SK-N-SH (cell line): ENCODE measurements around the gene DOK3. TPM values are rescaled to one million over a fixed set of nuclear protein-coding genes. Genes with fewer than 3 reads are reported as not detected.

ENCODE experiments used
- CTCF ChIA-PET: fragments of 300-600, 350-600 bp; formaldehyde crosslinking; extraction: SDS; loops from one replicate; lab custom pipeline; 2021; lab: Yijun Ruan, JAX
- POLR2A ChIA-PET: fragments of 350-600 bp; sonication (Branson Sonifier 250); formaldehyde crosslinking; extraction: SDS; loops from one replicate; lab custom pipeline; 2020; ENCODE audit warnings: antibody characterized with exemption, inconsistent platforms; lab: Yijun Ruan, JAX
- DNase-seq: peaks from one replicate; pipeline ENCODE4 v3.0.0; 2012
- H2AFZ ChIP-seq: fragments of 200-600 bp; sonication (generic); 2 replicates; pipeline ENCODE4 v1.8.1; 2016; ENCODE audit warnings: antibody characterized with exemption, mild to moderate bottlenecking, low read depth
- H3F3A ChIP-seq: fragments of 200-600 bp; sonication (generic); replicated peaks from 2 replicates; pipeline ENCODE3; 2016; ENCODE audit warnings: antibody characterized with exemption, mild to moderate bottlenecking; ENCODE audit not compliant: insufficient read depth
- H3K27ac ChIP-seq, 2 experiments: fragments of 200-500 bp in 1 of 2; fragments of 200-600 bp in 1 of 2; sonication (Bioruptor generic) in 1 of 2; sonication (generic), shearing (Covaris generic) in 1 of 2; 2 replicates each; pipeline versions ENCODE4 v1.5.1 to v1.6.1; 2014 to 2016; ENCODE audit warnings: low read depth in 2 of 2, inconsistent platforms in 1 of 2, low read length in 1 of 2, mild to moderate bottlenecking in 1 of 2, mixed read lengths in 1 of 2
- H3K27me3 ChIP-seq: fragments of 200-600 bp; sonication (generic), shearing (Covaris generic); 2 replicates; pipeline ENCODE4 v1.6.1; 2016; ENCODE audit warnings: mixed run types; ENCODE audit not compliant: insufficient read depth
- H3K36me3 ChIP-seq, 2 experiments: fragments of 200-500 bp in 1 of 2; fragments of 200-600 bp in 1 of 2; sonication (Bioruptor generic) in 1 of 2; sonication (generic) in 1 of 2; replicated peaks in 1 of 2; 2 replicates each; pipeline versions ENCODE3 to v1.5.1; 2014 to 2016; ENCODE audit warnings: low read length in 1 of 2, mild to moderate bottlenecking in 1 of 2; ENCODE audit not compliant: insufficient read depth in 2 of 2, control insufficient read depth in 1 of 2
- H3K4me1 ChIP-seq, 2 experiments: fragments of 200-500 bp in 1 of 2; fragments of 200-600 bp in 1 of 2; sonication (Bioruptor generic) in 1 of 2; sonication (generic), shearing (Covaris generic) in 1 of 2; 2 replicates each; pipeline versions ENCODE4 v1.5.1 to v1.6.1; 2014 to 2016; ENCODE audit warnings: low read depth in 1 of 2, low read length in 1 of 2, mixed run types in 1 of 2; ENCODE audit not compliant: insufficient read depth in 2 of 2, control insufficient read depth in 1 of 2
- H3K4me2 ChIP-seq: fragments of 200-600 bp; sonication (generic), shearing (Covaris generic); 2 replicates; pipeline ENCODE4 v1.6.1; 2017; ENCODE audit warnings: mixed run types
- H3K4me3 ChIP-seq, 2 experiments: fragments of 200-500 bp in 1 of 2; fragments of 200-600 bp in 1 of 2; sonication (Bioruptor generic) in 1 of 2; sonication (generic), shearing (Covaris generic) in 1 of 2; 2 replicates each; pipeline versions ENCODE4 v1.5.1 to v1.8.1; 2014 to 2016; ENCODE audit warnings: low read depth in 2 of 2, inconsistent platforms in 1 of 2, low read length in 1 of 2, mild to moderate bottlenecking in 1 of 2, mixed read lengths in 1 of 2, moderate library complexity in 1 of 2
- H3K79me2 ChIP-seq: fragments of 200-600 bp; sonication (generic); 2 replicates; pipeline ENCODE4 v1.8.1; 2017; ENCODE audit warnings: mild to moderate bottlenecking; ENCODE audit not compliant: insufficient read depth
- H3K9ac ChIP-seq: fragments of 200-600 bp; sonication (generic); 2 replicates; pipeline ENCODE4 v1.6.1; 2017; ENCODE audit warnings: mixed run types
- H3K9me2 ChIP-seq: fragments of 200-600 bp; sonication (generic); 2 replicates; pipeline ENCODE4 v1.6.1; 2017; ENCODE audit warnings: mixed run types
- H3K9me3 ChIP-seq: fragments of 200-600 bp; sonication (generic); 2 replicates; pipeline ENCODE4 v1.6.1; 2017; ENCODE audit warnings: mixed run types, mild to moderate bottlenecking, moderate library complexity
- H4K20me1 ChIP-seq: fragments of 200-600 bp; sonication (generic); 2 replicates; pipeline ENCODE4 v1.6.1; 2017; ENCODE audit warnings: mild to moderate bottlenecking, mixed run types; ENCODE audit not compliant: insufficient read depth
- CTCF ChIP-seq: fragments of 200-600 bp; sonication (generic); IDR thresholded peaks from 2 replicates; pipeline ENCODE4 v1.6.1; 2017; ENCODE audit warnings: antibody characterized with exemption, mild to moderate bottlenecking, moderate library complexity
- EZH2phosphoT487 ChIP-seq: fragments of 200-600 bp; sonication (generic); IDR thresholded peaks from 2 replicates; pipeline ENCODE4 v1.6.1; 2017; ENCODE audit warnings: low read depth, mixed run types, mild to moderate bottlenecking, antibody characterized with exemption, moderate library complexity, borderline replicate concordance
- FOSL2 ChIP-seq: IDR thresholded peaks from 2 replicates; pipeline ENCODE4 v1.4.0; 2012; ENCODE audit warnings: low read depth, mild to moderate bottlenecking, moderate library complexity, borderline replicate concordance
- FOXM1 ChIP-seq: IDR thresholded peaks from 2 replicates; pipeline ENCODE4 v1.4.0; 2012; ENCODE audit warnings: low read depth, mild to moderate bottlenecking
- GABPA ChIP-seq: IDR thresholded peaks from 2 replicates; pipeline ENCODE4 v1.4.0; 2012; ENCODE audit warnings: low read depth, mild to moderate bottlenecking
- GATA2 ChIP-seq: sonication (generic); formaldehyde crosslinking; IDR thresholded peaks from 2 replicates; pipeline ENCODE4 v1.5.0; 2020; ENCODE audit warnings: mild to moderate bottlenecking, missing genetic modification reagents
- IRF3 ChIP-seq: fragments of 150-350 bp; IDR thresholded peaks from 2 replicates; pipeline ENCODE4 v1.6.1; 2016; ENCODE audit warnings: mild to moderate bottlenecking, low read depth, low read length
- MAX ChIP-seq: IDR thresholded peaks from 2 replicates; pipeline ENCODE4 v1.4.0; 2012; ENCODE audit warnings: low read depth
- MXI1 ChIP-seq: IDR thresholded peaks from 2 replicates; pipeline ENCODE4 v1.6.1; 2012; ENCODE audit warnings: mild to moderate bottlenecking, low read depth, low read length, improper control_type of control experiment
- PBX3 ChIP-seq: IDR thresholded peaks from 2 replicates; pipeline ENCODE4; 2012
- POLR2AphosphoS5 ChIP-seq: IDR thresholded peaks from 2 replicates; pipeline ENCODE4 v1.6.1; 2012; ENCODE audit warnings: low read depth, low read length
- RCOR1 ChIP-seq: fragments of 150-350 bp; IDR thresholded peaks from 2 replicates; pipeline ENCODE4 v1.6.1; 2017; ENCODE audit warnings: antibody characterized with exemption, low read length
- RFX5 ChIP-seq: IDR thresholded peaks from 2 replicates; pipeline ENCODE4 v1.6.1; 2012; ENCODE audit warnings: mild to moderate bottlenecking, improper control_type of control experiment, low read length
- USF1 ChIP-seq: IDR thresholded peaks from 2 replicates; pipeline ENCODE4 v1.4.0; 2012; ENCODE audit warnings: low read depth, borderline replicate concordance
- USF2 ChIP-seq: fragments of 150-350 bp; IDR thresholded peaks from 2 replicates; pipeline ENCODE4 v1.6.1; 2017; ENCODE audit warnings: antibody characterized with exemption, low read length, low read depth, borderline replicate concordance
- WGBS: methylation state at CpG from one replicate; pipeline ENCODE4 v1.1.6; 2017; ENCODE audit warnings: low lambda C conversion rate; 5-methylcytosine and 5-hydroxymethylcytosine counted together
- polyA plus RNA-seq, 3 experiments: library from polyadenylated mRNA; depleted of rRNA; stranded (reverse); fragments of >200 nt; gene quantifications; 2 replicates each; pipeline ENCODE4 v1.2.3, GENCODE V29; 2012

Gene DOK3
- polyA plus RNA-seq, 1 of the 3 experiments (the other 2 are of a cell fraction) = 2.2 TPM

GRCh38 chr5:177457852-177458681, 51.6 kb downstream of the DOK3 start:
- no peak overlapping the region for H3K4me2 ChIP-seq
- peak overlapping the region; percentile 69 to 84 for H3K27ac ChIP-seq
- no peak overlapping the region for H2AFZ ChIP-seq
- WGBS = 63% methylated on average over 8 of the region's 20 CpGs
- DNase-seq = no peak
- peaks cover 12 to 65% of the 10 kb centered on the region in 2 experiments for H3K4me1 ChIP-seq
- POLR2A ChIA-PET = interaction anchor here (1.1 to 4.6 kb wide), 6 partner anchors 14 to 53 kb away, joined by 3 to 43 read pairs (median 4); partner anchors contain the start of gene PDLIM7
- H3F3A ChIP-seq = peaks cover 41% of the 10 kb centered on the region
- H3K27me3 ChIP-seq = no peaks in the 10 kb centered on the region
- no peak overlapping the region; a peak in 1 of 4 replicates for H3K4me3 ChIP-seq
- no peak for TF ChIP-seq USF1
- TF ChIP-seq MAX = no peak
- TF ChIP-seq, all 33 proteins: peak for 0
- Histone ChIP-seq H3K79me2 (no peaks in the 10 kb centered on the region), H4K20me1 (peaks cover 69% of the 10 kb centered on the region), H3K9me2 (no peaks in the 10 kb centered on the region), H3K9ac (no peak overlapping the region), H3K36me3 (peaks cover 17 to 52% of the 10 kb centered on the region in 2 experiments), H3K9me3 (no peaks in the 10 kb centered on the region)
- CTCF ChIA-PET = interaction anchor here (1.0 to 15.5 kb wide), 21 partner anchors 8 to 149 kb away, joined by 3 to 375 read pairs (median 9); partner anchors contain the start of genes DBN1, F12, GRK6 and PDLIM7

GRCh38 chr5:177456976-177457851, 52.4 kb downstream of the DOK3 start:
- H3K9ac ChIP-seq = no peak overlapping the region
- peak; percentile 92 for DNase-seq
- peaks cover 14 to 44% of the 10 kb centered on the region in 2 experiments for H3K36me3 ChIP-seq
- TF ChIP-seq MXI1 (peak; percentile 90), FOXM1 (no peak), GATA2 (no peak), IRF3 (peak; percentile 40; the same call in 1 of the 2 replicates), CTCF (peak; percentile 50), USF2 (no peak), RFX5 (peak; percentile 98), POLR2AphosphoS5 (0 out of 2 replicates have a peak, but pooled peaks have one; percentile 30), FOSL2 (no peak), GABPA (no peak), PBX3 (peak; percentile 88), EZH2phosphoT487 (no peak), RCOR1 (peak; percentile 49)
- H3K27ac ChIP-seq = peak overlapping the region; percentile 61 to 77; a peak in 3 of 4 replicates
- peaks cover 12 to 74% of the 10 kb centered on the region in 2 experiments for H3K4me1 ChIP-seq
- H3K9me3 ChIP-seq = no peaks in the 10 kb centered on the region
- ChIA-PET POLR2A (interaction anchor here (0.6 to 4.9 kb wide), 9 partner anchors 15 to 54 kb away, joined by 3 to 72 read pairs (median 4); partner anchors contain the start of gene PDLIM7), CTCF (interaction anchor here (0.5 to 15.5 kb wide), 30 partner anchors 8 to 359 kb away, joined by 3 to 375 read pairs (median 4); partner anchors contain the start of genes DBN1, F12, GRK6 and PDLIM7)
- H2AFZ ChIP-seq = no peak overlapping the region
- H3K79me2 ChIP-seq = no peaks in the 10 kb centered on the region
- H3K4me3 ChIP-seq = no peak overlapping the region; a peak in 1 of 4 replicates
- no peaks in the 10 kb centered on the region for H3K9me2 ChIP-seq
- H3K27me3 ChIP-seq = no peaks in the 10 kb centered on the region
- H3K4me2 ChIP-seq = peak overlapping the region; percentile 57; the same call in 1 of the 2 replicates
- H4K20me1 ChIP-seq = peaks cover 66% of the 10 kb centered on the region
- H3F3A ChIP-seq = peaks cover 39% of the 10 kb centered on the region
- WGBS = 63% methylated on average over 23 of the region's 24 CpGs
